Measurements from ENCODE around the gene MAFF. TPM values are rescaled to one million over a fixed set of nuclear protein-coding genes. Genes with fewer than 3 reads are reported as not detected.

The MAFF gene
- total and polyA plus RNA-seq, 3 experiments from 2014 or later: 4.6 to 7.8 (median 7.4) TPM

DNA sequence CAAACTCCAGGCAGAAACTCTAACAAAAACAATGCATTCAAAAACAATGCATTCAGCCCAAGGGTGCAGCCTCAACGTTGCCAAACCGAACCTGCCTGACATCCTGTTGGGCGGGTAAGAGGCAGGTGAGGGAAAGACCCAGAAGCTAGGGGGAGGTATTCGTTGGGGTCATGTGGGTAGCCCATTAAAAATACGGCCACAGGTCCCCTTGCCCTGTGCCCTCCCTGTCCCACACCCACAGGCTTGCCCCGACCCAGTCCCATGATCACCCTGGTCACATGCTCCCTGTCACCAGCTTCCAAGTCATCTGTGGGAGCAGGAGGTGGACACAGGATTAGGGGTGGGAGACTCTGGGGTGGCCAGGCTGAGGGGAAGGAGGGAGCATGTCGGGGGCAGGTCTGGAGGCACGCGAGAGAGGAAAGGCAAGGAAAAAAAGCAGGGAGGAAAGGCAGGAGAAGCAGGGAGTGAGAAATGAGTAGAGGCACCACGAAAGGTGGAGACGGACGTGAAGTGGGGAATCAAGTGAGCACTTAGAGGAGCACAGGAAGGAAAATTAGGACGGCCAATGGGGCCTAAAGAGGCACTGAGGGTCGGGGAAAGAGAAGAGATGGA, 20.8 kb upstream of the MAFF start:
- no peaks in the 10 kb centered on the region for H3K9me3 ChIP-seq (ENCODE audit: low read length)
- no peaks in the 10 kb centered on the region for H3K27me3 Mint-ChIP-seq
- peaks cover 0 to 9% (median 0%) of the 10 kb centered on the region in 3 donors for H3K36me3 Mint-ChIP-seq
- ChIA-PET CTCF (interaction anchor here (0.7 to 1.9 kb wide), 2 partner anchors 21 to 129 kb away, joined by 4 to 9 read pairs; partner anchors contain the start of gene MAFF), POLR2A (interaction anchor here (1.7 to 2.3 kb wide), 2 partner anchors 21 to 33 kb away, joined by 9 to 29 read pairs; partner anchors contain the start of gene MAFF)
- no peaks in the 10 kb centered on the region for H3K9me3 Mint-ChIP-seq
- H3K27me3 ChIP-seq (ENCODE audit: insufficient read depth, low read length, poor library complexity, severe bottlenecking): no peaks in the 10 kb centered on the region
- no peaks in the 10 kb centered on the region for H3K36me3 ChIP-seq (ENCODE audit: insufficient read depth, low read length)
- DNase-seq: peak in 3 of 5 donors; percentile 43 to 68 (median 54)
- H3K4me3 Mint-ChIP-seq: peak overlapping the region; percentile 89 to 99 (median 93)
- H3K4me1 Mint-ChIP-seq: peaks cover 48 to 60% (median 58%) of the 10 kb centered on the region in 3 donors
- H3K4me3 ChIP-seq (ENCODE audit: low read length): peak overlapping the region; percentile 85
- H3K27ac Mint-ChIP-seq: peak overlapping the region; percentile 90 to 98 (median 95)
- peaks cover 35% of the 10 kb centered on the region for H3K4me1 ChIP-seq (ENCODE audit: insufficient read depth, low read length)
- peak overlapping the region; percentile 89 for H3K27ac ChIP-seq (ENCODE audit: low read depth, low read length)

DNA sequence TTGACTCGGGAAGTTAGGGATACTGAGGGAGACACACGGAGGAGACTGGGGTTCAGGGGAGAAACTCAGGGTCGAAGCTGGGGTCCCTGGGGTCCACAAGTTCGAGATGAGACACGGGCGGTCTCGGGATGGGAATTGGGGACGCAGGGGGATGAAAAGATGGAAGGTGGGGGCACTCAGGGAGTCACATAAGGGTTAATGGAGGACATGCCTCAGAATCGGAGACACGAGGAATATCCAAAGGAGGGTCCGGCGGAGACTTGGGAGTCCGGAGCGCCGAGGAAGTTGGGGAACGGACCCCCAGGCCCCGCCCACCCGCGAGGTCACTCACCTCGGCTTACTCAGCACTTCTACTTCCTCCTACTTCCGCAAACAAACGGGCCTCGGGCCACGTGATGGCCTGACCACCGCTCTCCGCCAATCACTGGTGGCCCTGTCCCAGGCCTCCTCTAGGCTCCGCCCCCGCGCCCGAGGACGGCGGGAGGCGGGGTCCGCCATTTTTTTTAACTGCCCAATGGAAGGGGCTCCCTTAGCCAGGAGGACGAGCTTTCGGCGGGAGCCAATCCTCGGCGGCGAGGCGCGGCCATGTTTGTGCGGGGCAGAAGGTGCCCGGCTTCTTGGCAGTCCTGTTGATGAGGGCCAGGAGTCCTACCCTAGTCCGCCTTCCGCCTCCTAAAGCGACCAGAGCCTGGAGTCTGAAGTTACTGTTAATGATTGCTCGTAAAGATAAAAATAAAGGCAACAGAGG, 20.2 kb upstream of the MAFF start, which contains the start of gene PLA2G6:
TSS of gene PLA2G6 (minus strand) at position 378 of the 748 bp plus-strand sequence. CDS start 12,404 bp downstream, outside the sequence.
- CTCF ChIA-PET: interaction anchor here (1.9 kb wide), 1 partner anchor 20 kb away, joined by 9 read pairs; the partner anchor contains the start of gene MAFF
- peak within 1 kb of the TSS; percentile 90 to 98 (median 95) for H3K27ac Mint-ChIP-seq
- POLR2A ChIA-PET: interaction anchor here (1.7 to 2.3 kb wide), 2 partner anchors 21 to 33 kb away, joined by 9 to 29 read pairs; partner anchors contain the start of gene MAFF
- H3K4me1 ChIP-seq (ENCODE audit: insufficient read depth, low read length): peaks cover 28% of the 10 kb centered on the region
- H3K9me3 ChIP-seq (ENCODE audit: low read length): no peaks in the 10 kb centered on the region
- peaks cover 0 to 7% (median 0%) of the 10 kb centered on the region in 3 donors for H3K36me3 Mint-ChIP-seq
- peak within 1 kb of the TSS; percentile 89 to 99 (median 93) for H3K4me3 Mint-ChIP-seq
- H3K27me3 Mint-ChIP-seq: no peaks in the 10 kb centered on the region
- no peaks in the 10 kb centered on the region for H3K27me3 ChIP-seq (ENCODE audit: insufficient read depth, low read length, poor library complexity, severe bottlenecking)
- H3K4me1 Mint-ChIP-seq: peaks cover 41 to 54% (median 51%) of the 10 kb centered on the region in 3 donors
- H3K9me3 Mint-ChIP-seq: no peaks in the 10 kb centered on the region
- no peaks in the 10 kb centered on the region for H3K36me3 ChIP-seq (ENCODE audit: insufficient read depth, low read length)
- DNase-seq: peak; percentile 91 to 96 (median 94)
- H3K27ac ChIP-seq (ENCODE audit: low read depth, low read length): peak within 1 kb of the TSS; percentile 89
- peak within 1 kb of the TSS; percentile 85 for H3K4me3 ChIP-seq (ENCODE audit: low read length)

DNA sequence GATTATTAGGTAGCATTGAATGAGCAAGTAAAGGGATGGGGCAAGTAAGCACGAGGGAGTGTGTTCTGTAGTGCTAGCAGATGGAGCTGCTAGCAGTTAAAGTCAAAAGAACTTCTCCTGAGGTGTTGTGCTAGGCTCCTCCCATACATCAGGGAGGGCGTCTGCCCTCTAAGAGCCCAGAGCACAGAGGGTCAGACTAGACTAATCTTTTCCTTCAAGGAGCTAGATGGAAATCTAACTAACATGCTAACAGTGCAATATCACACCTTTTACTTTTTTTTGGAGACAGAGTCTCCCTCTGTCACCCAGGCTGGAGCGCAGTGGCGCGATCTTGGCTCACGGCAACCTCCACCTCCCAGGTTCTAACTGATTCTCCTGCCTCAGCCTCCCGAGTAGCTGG, 17.0 kb upstream of the MAFF start:
- Histone ChIP-seq H3K4me1 (ENCODE audit: insufficient read depth, low read length) (peaks cover 15% of the 10 kb centered on the region), H3K27ac (ENCODE audit: low read depth, low read length) (no peak overlapping the region), H3K9me3 (ENCODE audit: low read length) (no peaks in the 10 kb centered on the region), H3K36me3 (ENCODE audit: insufficient read depth, low read length) (no peaks in the 10 kb centered on the region), H3K4me3 (ENCODE audit: low read length) (no peak overlapping the region), H3K27me3 (ENCODE audit: insufficient read depth, low read length, poor library complexity, severe bottlenecking) (no peaks in the 10 kb centered on the region)
- POLR2A ChIA-PET: no interaction called here
- no peak for DNase-seq
- CTCF ChIA-PET: no interaction called here
- Mint-ChIP-seq H3K27ac (peak overlapping the region in 2 of 8 donors; percentile 38 to 44), H3K9me3 (no peaks in the 10 kb centered on the region), H3K27me3 (peaks cover 0 to 2% of the 10 kb centered on the region in 2 donors), H3K4me1 (peaks cover 27 to 28% (median 28%) of the 10 kb centered on the region in 3 donors), H3K4me3 (no peak overlapping the region), H3K36me3 (peaks cover 0 to 7% (median 0%) of the 10 kb centered on the region in 3 donors)

GRCh38 chr22:38186429-38186828, 15.4 kb upstream of the MAFF start:
- Mint-ChIP-seq H3K4me3 (peak overlapping the region in 1 of 7 donors; percentile 20), H3K9me3 (no peaks in the 10 kb centered on the region), H3K4me1 (peaks cover 11 to 12% (median 12%) of the 10 kb centered on the region in 3 donors), H3K27ac (peak overlapping the region in 2 of 8 donors; percentile 0 to 84), H3K27me3 (peaks cover 0 to 2% of the 10 kb centered on the region in 2 donors), H3K36me3 (peaks cover 0 to 2% (median 0%) of the 10 kb centered on the region in 3 donors)
- Histone ChIP-seq H3K4me1 (ENCODE audit: insufficient read depth, low read length) (no peaks in the 10 kb centered on the region), H3K27me3 (ENCODE audit: insufficient read depth, low read length, poor library complexity, severe bottlenecking) (no peaks in the 10 kb centered on the region), H3K4me3 (ENCODE audit: low read length) (no peak overlapping the region), H3K27ac (ENCODE audit: low read depth, low read length) (no peak overlapping the region), H3K9me3 (ENCODE audit: low read length) (no peaks in the 10 kb centered on the region), H3K36me3 (ENCODE audit: insufficient read depth, low read length) (no peaks in the 10 kb centered on the region)
- CTCF ChIA-PET: interaction anchor here (0.7 to 1.2 kb wide), 2 partner anchors 28 to 44 kb away, joined by 3 read pairs; no protein-coding TSS in a partner anchor
- POLR2A ChIA-PET: no interaction called here
- no peak for DNase-seq

GRCh38 chr22:38187413-38188212, 14.2 kb upstream of the MAFF start:
- Mint-ChIP-seq H3K4me1 (peaks cover 3 to 4% (median 3%) of the 10 kb centered on the region in 3 donors), H3K27ac (no peak overlapping the region), H3K27me3 (peaks cover 2 to 6% of the 10 kb centered on the region in 2 donors), H3K9me3 (no peaks in the 10 kb centered on the region), H3K4me3 (no peak overlapping the region), H3K36me3 (no peaks in the 10 kb centered on the region)
- H3K27ac ChIP-seq (ENCODE audit: low read depth, low read length): no peak overlapping the region
- no peaks in the 10 kb centered on the region for H3K9me3 ChIP-seq (ENCODE audit: low read length)
- H3K27me3 ChIP-seq (ENCODE audit: insufficient read depth, low read length, poor library complexity, severe bottlenecking): no peaks in the 10 kb centered on the region
- H3K4me3 ChIP-seq (ENCODE audit: low read length): no peak overlapping the region
- ChIA-PET CTCF (interaction anchor here (1.2 kb wide), 1 partner anchor 43 kb away, joined by 3 read pairs; no protein-coding TSS in a partner anchor), POLR2A (no interaction called here)
- DNase-seq: no peak
- H3K36me3 ChIP-seq (ENCODE audit: insufficient read depth, low read length): no peaks in the 10 kb centered on the region
- H3K4me1 ChIP-seq (ENCODE audit: insufficient read depth, low read length): no peaks in the 10 kb centered on the region

DNA sequence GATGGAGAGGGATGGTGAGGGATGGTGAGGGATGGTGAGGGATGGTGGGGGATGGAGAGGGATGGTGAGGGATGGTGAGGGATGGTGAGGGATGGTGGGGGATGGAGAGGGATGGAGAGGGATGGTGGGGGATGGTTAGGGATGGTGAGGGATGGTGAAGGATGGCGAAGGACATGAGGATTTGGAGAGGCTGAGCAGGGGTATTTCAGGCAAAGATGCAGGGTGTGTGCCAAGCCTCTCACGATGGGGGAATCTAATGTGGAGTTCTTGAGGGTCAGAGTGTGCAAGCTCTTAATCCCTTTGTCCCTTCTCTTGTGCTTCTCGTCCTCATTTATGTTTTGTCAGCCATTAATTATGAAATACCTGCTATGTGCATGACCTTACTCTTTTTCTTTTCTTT, 12.7 kb upstream of the MAFF start:
- Histone ChIP-seq H3K4me1 (ENCODE audit: insufficient read depth, low read length) (no peaks in the 10 kb centered on the region), H3K9me3 (ENCODE audit: low read length) (no peaks in the 10 kb centered on the region), H3K36me3 (ENCODE audit: insufficient read depth, low read length) (no peaks in the 10 kb centered on the region), H3K27ac (ENCODE audit: low read depth, low read length) (no peak overlapping the region), H3K4me3 (ENCODE audit: low read length) (no peak overlapping the region), H3K27me3 (ENCODE audit: insufficient read depth, low read length, poor library complexity, severe bottlenecking) (no peaks in the 10 kb centered on the region)
- no peaks in the 10 kb centered on the region for H3K9me3 Mint-ChIP-seq
- ChIA-PET POLR2A (interaction anchor here (0.5 kb wide), 1 partner anchor 12 kb away, joined by 3 read pairs; no protein-coding TSS in a partner anchor), CTCF (no interaction called here)
- H3K27me3 Mint-ChIP-seq: peaks cover 4 to 6% of the 10 kb centered on the region in 2 donors
- H3K4me1 Mint-ChIP-seq: no peaks in the 10 kb centered on the region
- no peak overlapping the region for H3K4me3 Mint-ChIP-seq
- H3K27ac Mint-ChIP-seq: no peak overlapping the region
- no peak for DNase-seq
- H3K36me3 Mint-ChIP-seq: no peaks in the 10 kb centered on the region

DNA sequence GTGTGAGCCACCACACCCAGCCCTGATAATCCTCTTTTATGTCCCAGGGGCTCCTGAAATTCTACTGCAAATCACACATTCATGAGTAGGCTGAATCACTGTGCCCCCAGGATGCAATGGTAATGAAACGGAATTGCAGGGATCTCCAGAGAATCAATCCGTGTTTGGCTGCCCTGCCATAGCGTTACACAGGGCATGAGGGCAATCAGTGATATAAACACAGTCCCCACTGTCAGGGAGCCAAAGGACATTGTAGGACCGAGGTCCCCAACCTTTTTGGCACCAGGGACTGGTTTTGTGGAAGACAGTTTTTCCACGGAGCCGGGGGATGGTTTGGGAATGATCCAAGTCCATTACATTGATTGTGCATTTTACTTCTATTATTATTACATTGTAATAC, 11.2 kb upstream of the MAFF start:
- no peak overlapping the region for H3K4me3 ChIP-seq (ENCODE audit: low read length)
- H3K4me1 Mint-ChIP-seq: peaks cover 2 to 5% (median 5%) of the 10 kb centered on the region in 3 donors
- no peaks in the 10 kb centered on the region for H3K9me3 ChIP-seq (ENCODE audit: low read length)
- no peak overlapping the region for H3K4me3 Mint-ChIP-seq
- H3K27me3 ChIP-seq (ENCODE audit: insufficient read depth, low read length, poor library complexity, severe bottlenecking): no peaks in the 10 kb centered on the region
- DNase-seq: no peak
- peaks cover 4 to 6% of the 10 kb centered on the region in 2 donors for H3K27me3 Mint-ChIP-seq
- H3K36me3 ChIP-seq (ENCODE audit: insufficient read depth, low read length): no peaks in the 10 kb centered on the region
- ChIA-PET CTCF (no interaction called here), POLR2A (interaction anchor here (1.1 kb wide), 1 partner anchor 8 kb away, joined by 3 read pairs; no protein-coding TSS in a partner anchor)
- H3K27ac Mint-ChIP-seq: no peak overlapping the region
- no peak overlapping the region for H3K27ac ChIP-seq (ENCODE audit: low read depth, low read length)
- no peaks in the 10 kb centered on the region for H3K9me3 Mint-ChIP-seq
- no peaks in the 10 kb centered on the region for H3K4me1 ChIP-seq (ENCODE audit: insufficient read depth, low read length)
- no peaks in the 10 kb centered on the region for H3K36me3 Mint-ChIP-seq

All from CD8-positive, alpha-beta memory T cell (primary cell).